Vagina (tissue), 2 donors: ENCODE data around the gene PTCH2.

ENCODE experiments used
- CTCF ChIP-seq, 3 experiments: fragments of 450-650 bp in 2 of 3; fragments of 200-600 bp in 1 of 3; sonication (generic) in 1 of 3; IDR thresholded peaks; one replicate each; pipeline ENCODE4 v1.5.1; 2017 to 2019; ENCODE audit warnings: antibody characterized with exemption in 3 of 3, mild to moderate bottlenecking in 2 of 3, moderate library complexity in 2 of 3
- POLR2A ChIP-seq, 2 donors: fragments of 450-650 bp; IDR thresholded peaks; one replicate each; pipeline ENCODE4 v1.6.1; 2017; ENCODE audit warnings: antibody characterized with exemption in 2 of 2, mild to moderate bottlenecking in 2 of 2, moderate library complexity in 2 of 2
- POLR2AphosphoS5 ChIP-seq, 2 donors: sonication (generic); formaldehyde crosslinking; IDR thresholded peaks; one replicate each; pipeline ENCODE4 v1.9.0; 2017; ENCODE audit warnings: antibody characterized with exemption in 2 of 2, mild to moderate bottlenecking in 2 of 2, low read depth in 1 of 2; ENCODE audit not compliant: insufficient read depth in 1 of 2

GRCh38 chr1:44785029-44785380 is 58.0 kb downstream of the PTCH2 start:
- no peak for TF ChIP-seq CTCF (IDR thresholded peaks at IDR 0.05)
- TF ChIP-seq POLR2A (IDR thresholded peaks at IDR 0.05): no peak
- no peak for TF ChIP-seq POLR2AphosphoS5 (IDR thresholded peaks at IDR 0.05; ENCODE audit: insufficient read depth in 1 of 2, low read depth in 1 of 2)
